ENCODE data around the gene ZNF546. TPM values are rescaled to one million over a fixed set of nuclear protein-coding genes. Genes with fewer than 3 reads are reported as not detected.

ZNF546 gene
- total RNA-seq (2022; extraction: Qiagen RNA extraction) = 2.0 to 2.3 TPM (median 2.2 TPM) in 5 replicates

DNA sequence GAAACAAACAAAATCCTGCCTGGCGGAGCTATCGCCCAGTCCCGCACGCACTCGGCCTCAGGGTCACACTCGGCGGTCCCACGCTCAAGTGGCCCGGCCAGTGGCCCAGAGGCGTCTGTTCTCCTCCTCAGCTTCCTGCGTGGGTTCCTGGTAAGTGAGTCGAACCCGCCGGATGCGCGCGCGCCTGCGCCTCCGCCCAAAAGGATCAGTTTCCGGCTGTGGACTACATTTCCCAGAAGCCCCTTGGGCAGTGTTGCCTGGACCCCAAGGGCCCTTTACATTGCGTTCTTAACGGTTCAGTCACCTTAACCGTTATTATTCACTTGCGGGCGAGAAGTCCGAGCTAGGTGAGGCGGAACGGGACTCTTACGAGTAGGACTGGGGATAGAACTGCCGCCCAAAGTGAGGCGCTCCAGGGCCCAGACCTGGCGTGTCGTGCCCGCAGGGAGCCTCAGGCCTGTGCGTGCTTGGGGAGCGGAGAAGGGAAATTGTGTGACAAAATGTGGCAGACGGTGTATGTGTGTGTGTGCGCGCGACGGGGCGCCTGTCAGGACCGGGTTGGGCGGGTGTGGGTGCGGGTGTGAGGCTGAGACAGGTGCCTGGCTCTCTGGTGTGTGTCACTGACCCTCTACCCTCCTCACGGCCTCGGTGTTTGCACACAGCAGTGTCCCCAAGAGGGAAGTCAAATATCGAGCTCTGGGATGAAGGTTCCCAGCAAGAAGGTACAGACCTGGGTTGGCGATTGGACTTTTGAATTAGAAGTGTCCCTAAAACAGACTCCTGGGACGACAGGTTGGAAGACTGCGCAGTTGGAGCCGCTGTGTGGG lies at the start of gene ZNF546:
Gene ZNF546 (plus strand): TSS at position 250 of the 827 bp plus-strand sequence. CDS start 1,267 bp downstream, outside the sequence.

DNA sequence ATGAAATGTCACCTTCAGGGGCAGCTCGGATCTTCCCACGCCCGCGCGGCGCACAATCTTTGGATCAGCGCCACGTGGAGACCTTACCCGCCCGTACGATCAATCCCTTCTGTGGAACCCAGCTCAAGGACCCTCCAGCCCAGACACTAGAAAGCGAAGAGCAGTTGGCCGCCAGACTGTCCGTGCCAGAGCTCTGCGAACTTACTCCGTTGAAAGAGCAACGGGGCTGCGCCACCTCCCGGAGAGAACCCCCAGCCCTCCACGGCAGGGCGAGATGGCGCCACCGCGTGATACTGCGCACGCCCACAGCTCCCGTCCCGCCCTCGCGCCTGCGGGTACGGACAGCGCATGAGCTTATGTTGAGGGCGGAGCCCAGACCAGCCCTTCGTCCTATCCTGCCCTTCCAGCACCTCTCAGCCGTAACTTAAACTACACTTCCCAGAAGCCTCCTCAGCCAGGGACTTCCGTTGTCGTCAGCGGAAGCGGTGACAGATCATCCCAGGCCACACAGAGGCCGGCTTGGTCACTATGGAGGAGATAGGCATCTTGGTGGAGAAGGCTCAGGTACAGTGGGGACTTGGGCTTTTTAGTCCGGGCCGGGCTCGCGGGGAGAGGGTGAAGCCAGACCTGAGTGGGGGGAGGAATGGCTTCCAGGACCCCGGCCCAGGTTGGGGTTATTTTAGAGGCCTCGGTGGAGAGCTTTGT lies 26.0 kb upstream of the ZNF546 start, which contains the start of gene PSMC4:
Gene PSMC4 (plus strand): TSS at position 491 of the 705 bp plus-strand sequence. CDS start 38 bp downstream, at position 529.

DNA sequence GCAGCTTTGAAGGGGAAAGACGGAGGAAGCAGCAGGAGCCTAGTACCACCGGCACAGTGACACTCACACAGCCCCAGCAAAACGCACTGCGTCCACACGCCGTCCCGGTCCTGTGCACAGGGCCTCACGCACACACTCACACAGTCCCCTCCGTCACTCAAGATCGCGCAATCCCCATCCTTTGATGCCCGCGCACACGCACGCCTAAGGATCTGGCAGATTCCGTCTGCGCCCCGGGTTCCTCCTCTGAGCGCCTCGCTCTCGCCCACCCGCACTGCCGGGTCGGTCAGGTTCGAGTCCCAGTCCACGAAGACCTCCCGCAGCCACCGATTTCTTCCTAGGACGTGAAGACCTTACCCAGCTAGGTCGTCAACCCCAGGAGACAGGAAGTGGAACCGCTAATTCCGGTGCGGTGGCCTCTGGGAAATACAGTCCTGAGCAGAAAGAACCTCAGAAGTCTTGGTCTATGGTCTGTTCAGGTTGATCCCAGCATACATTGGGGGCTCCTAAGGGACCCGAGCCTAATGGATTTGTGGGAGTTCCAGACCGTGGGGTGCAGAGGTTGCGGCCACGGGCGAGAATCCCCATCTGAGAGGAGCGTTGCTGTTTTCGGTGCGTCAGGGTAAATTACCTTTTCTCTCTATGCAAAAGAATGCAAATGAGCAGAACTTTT lies 59.1 kb downstream of the ZNF546 start, which contains the start of gene ZNF780B:
Gene ZNF780B (minus strand): TSS at position 400 of the 673 bp plus-strand sequence. CDS start 5,899 bp downstream, outside the sequence.

Other genes starting within 250 kb of the ZNF546 start
- not detected in 5 replicates for gene LEUTX, start 218.2 kb upstream of the ZNF546 start, total RNA-seq (2022; extraction: Qiagen RNA extraction)
- gene DYRK1B, start 162.9 kb upstream of the ZNF546 start, total RNA-seq (2022; extraction: Qiagen RNA extraction) = 19.3 to 23.3 TPM (median 20.8 TPM) in 5 replicates
- gene FBL, start 150.7 kb upstream of the ZNF546 start, total RNA-seq (2022; extraction: Qiagen RNA extraction) = 593 to 734 TPM (median 701 TPM) in 5 replicates
- 0.52 to 1.2 TPM (median 0.68 TPM) in 5 replicates for gene FCGBP, start 62.4 kb upstream of the ZNF546 start, total RNA-seq (2022; extraction: Qiagen RNA extraction)
- 259 to 297 TPM (median 277 TPM) in 5 replicates for gene PSMC4, start 25.9 kb upstream of the ZNF546 start, total RNA-seq (2022; extraction: Qiagen RNA extraction)
- 5.2 to 6.8 TPM (median 6.0 TPM) in 5 replicates for gene ZNF780B, start 59.2 kb downstream of the ZNF546 start, total RNA-seq (2022; extraction: Qiagen RNA extraction)
- gene ZNF780A, start 93.9 kb downstream of the ZNF546 start, total RNA-seq (2022; extraction: Qiagen RNA extraction) = 25.1 to 29.9 TPM (median 27.8 TPM) in 5 replicates
- 12.7 to 16.7 TPM (median 14.6 TPM) in 5 replicates for gene MAP3K10, start 194.4 kb downstream of the ZNF546 start, total RNA-seq (2022; extraction: Qiagen RNA extraction)
- gene TTC9B, start 221.3 kb downstream of the ZNF546 start, total RNA-seq (2022; extraction: Qiagen RNA extraction) = 0.20 to 0.61 TPM (median 0.49 TPM) in 5 replicates
- 0.09 to 0.52 TPM (median 0.29 TPM) in 5 replicates for gene CCNP, start 229.6 kb downstream of the ZNF546 start, total RNA-seq (2022; extraction: Qiagen RNA extraction)